Renal pelvis (tissue), 4 donors: ENCODE results near the gene ERVFRD-1. TPM values are rescaled to one million over a fixed set of nuclear protein-coding genes. Genes with fewer than 3 reads are reported as not detected.
"Not testable (repeated sequence)": the region's sequence is repeated elsewhere in the genome, so short reads cannot be mapped to it uniquely, and the experiment has no call there.

Source experiments
- DNase-seq: peaks from one replicate; pipeline ENCODE4 v3.0.0-alpha.2; 2013
- polyA plus RNA-seq, 3 donors: library from polyadenylated mRNA; unstranded; fragments of 120-200 nt; gene quantifications; one replicate each; pipeline ENCODE4 v1.2.1, GENCODE V29; 2013; ENCODE audit not compliant: insufficient read length in 3 of 3

ERVFRD-1 gene
- polyA plus RNA-seq, 3 donors = 0.07 to 0.25 (median 0.20) TPM

GRCh38 chr6:11130605-11131004 is 19.1 kb upstream of the ERVFRD-1 start:
- DNase-seq = no peak

- no peak for DNase-seq
Observed at GRCh38 chr6:11129908-11130565, 18.5 kb upstream of the ERVFRD-1 start.

- no peak for DNase-seq
Observed at GRCh38 chr6:11128608-11129007, 17.1 kb upstream of the ERVFRD-1 start.

GRCh38 chr6:11126876-11127275 is 15.4 kb upstream of the ERVFRD-1 start:
- no peak for DNase-seq

GRCh38 chr6:11123978-11124377 is 12.5 kb upstream of the ERVFRD-1 start:
- no peak for DNase-seq

GRCh38 chr6:11122380-11122779 is 10.9 kb upstream of the ERVFRD-1 start:
- no peak for DNase-seq

- DNase-seq = no peak
Observed at GRCh38 chr6:11121851-11122250, 10.3 kb upstream of the ERVFRD-1 start.

GRCh38 chr6:11120271-11121005 is 8.9 kb upstream of the ERVFRD-1 start:
- no peak for DNase-seq

GRCh38 chr6:11115808-11116536 is 4.4 kb upstream of the ERVFRD-1 start:
- not testable (repeated sequence) for DNase-seq

- DNase-seq = no peak
Observed at GRCh38 chr6:11113038-11113437, 1.5 kb upstream of the ERVFRD-1 start.

GRCh38 chr6:11111769-11112437 is 378 bp upstream of the ERVFRD-1 start:
- DNase-seq = no peak

GRCh38 chr6:11108726-11109125 is 2.8 kb downstream of the ERVFRD-1 start:
- DNase-seq = no peak

- no peak for DNase-seq
Observed at GRCh38 chr6:11103065-11103464, 8.5 kb downstream of the ERVFRD-1 start.

- DNase-seq = no peak
Observed at GRCh38 chr6:11101417-11101816, 10.1 kb downstream of the ERVFRD-1 start.

- DNase-seq = no peak
Observed at GRCh38 chr6:11098004-11098403, 13.5 kb downstream of the ERVFRD-1 start.

GRCh38 chr6:11097476-11097875 is 14.0 kb downstream of the ERVFRD-1 start:
- no peak for DNase-seq

- DNase-seq = no peak
Observed at GRCh38 chr6:11096109-11096508, 15.4 kb downstream of the ERVFRD-1 start.

- DNase-seq = no peak
Observed at GRCh38 chr6:11094941-11095340, 16.6 kb downstream of the ERVFRD-1 start.

GRCh38 chr6:11094411-11094851 is 17.1 kb downstream of the ERVFRD-1 start:
- DNase-seq = peak; percentile 42

- DNase-seq = peak; percentile 98
Observed at GRCh38 chr6:11093626-11094410, 17.7 kb downstream of the ERVFRD-1 start, which contains the start of gene SMIM13. Gene SMIM13, plus strand, starts transcription at chr6:11093834. Its CDS starts 480 bp downstream, at chr6:11094314.

GRCh38 chr6:11093376-11093625 is 18.2 kb downstream of the ERVFRD-1 start:
- DNase-seq = no peak
